K562 (cell line): ENCODE results near the gene IL6ST. TPM values are rescaled to one million over a fixed set of nuclear protein-coding genes. Genes with fewer than 3 reads are reported as not detected.

Experiments
- RBM15 ChIP-seq: fragments of 200-400 bp; formaldehyde crosslinking; IDR thresholded peaks from 2 replicates; pipeline ENCODE4 v1.6.1; 2018; ENCODE audit warnings: mild to moderate bottlenecking, low read length, moderate library complexity; ENCODE audit not compliant: insufficient read depth
- ZNF274 ChIP-seq: IDR thresholded peaks from 2 replicates; pipeline ENCODE4 v1.6.1; 2011; ENCODE audit warnings: low read depth, mild to moderate bottlenecking, low read length, moderate library complexity, borderline replicate concordance
- polyA plus RNA-seq, 8 experiments: library from polyadenylated mRNA; depleted of rRNA in 4 of 8; stranded (reverse) in 5 of 8; unstranded in 3 of 8; fragments of >200 nt; fragmentation: Nextera tagmentation in 2 of 8; fragmentation: Illumina TruSeq in 1 of 8; extraction: Ambion mirVana in 2 of 8; extraction: Trizol in 1 of 8; gene quantifications; 2 replicates each; pipeline versions ENCODE4 v1.2.1 to v1.2.3, GENCODE V29; 2011 to 2014; ENCODE audit warnings: inconsistent platforms in 1 of 8, missing spikeins in 1 of 8
- total RNA-seq, 7 experiments: library from RNA; depleted of rRNA in 6 of 7; stranded (reverse); fragments of >200 nt in 6 of 7; fragmentation: Illumina TruSeq in 2 of 7; extraction: Trizol in 2 of 7; gene quantifications; 2 replicates each; pipeline versions ENCODE4 v1.2.1 to v1.2.3, GENCODE V29; 2011 to 2021; ENCODE audit warnings: low replicate concordance in 1 of 7
- TF ChIP-seq, protein P1 (sequence below), 2 experiments: fragments of 450-650 bp in 1 of 2; sonication (generic) in 1 of 2; formaldehyde crosslinking in 1 of 2; IDR thresholded peaks; 2 replicates each; pipeline versions ENCODE4 v1.7.1 to v1.9.0; 2016 to 2022; ENCODE audit warnings: inconsistent platforms in 1 of 2, mild to moderate bottlenecking in 1 of 2, missing genetic modification reagents in 1 of 2
- TF ChIP-seq, protein P2 (sequence below), 3 experiments: fragments of 200-800 bp in 1 of 3; sonication (Bioruptor generic) in 1 of 3; sonication (generic) in 1 of 3; formaldehyde crosslinking in 1 of 3; IDR thresholded peaks; 2 replicates each; pipeline versions ENCODE4 v1.6.1 to v1.8.0; 2016 to 2022; ENCODE audit warnings: mild to moderate bottlenecking in 2 of 3, missing compliant biosample characterization in 2 of 3, missing genetic modification characterization in 2 of 3, missing genetic modification reagents in 1 of 3
- TF ChIP-seq, protein P3 (sequence below): IDR thresholded peaks from 2 replicates; pipeline ENCODE4 v1.6.1; 2011; ENCODE audit not compliant: insufficient read length; ENCODE audit errors: extremely low read depth
- TF ChIP-seq, protein P4 (sequence below): fragments of 450-650 bp; IDR thresholded peaks from 2 replicates; pipeline ENCODE4 v1.6.1; 2016; ENCODE audit warnings: borderline replicate concordance

IL6ST gene
- total and polyA plus RNA-seq, 9 of the 15 experiments (the other 6 are each of a cell fraction or from before 2014, with no cell fraction given): 2.0 to 27.0 (median 7.9) TPM

DNA sequence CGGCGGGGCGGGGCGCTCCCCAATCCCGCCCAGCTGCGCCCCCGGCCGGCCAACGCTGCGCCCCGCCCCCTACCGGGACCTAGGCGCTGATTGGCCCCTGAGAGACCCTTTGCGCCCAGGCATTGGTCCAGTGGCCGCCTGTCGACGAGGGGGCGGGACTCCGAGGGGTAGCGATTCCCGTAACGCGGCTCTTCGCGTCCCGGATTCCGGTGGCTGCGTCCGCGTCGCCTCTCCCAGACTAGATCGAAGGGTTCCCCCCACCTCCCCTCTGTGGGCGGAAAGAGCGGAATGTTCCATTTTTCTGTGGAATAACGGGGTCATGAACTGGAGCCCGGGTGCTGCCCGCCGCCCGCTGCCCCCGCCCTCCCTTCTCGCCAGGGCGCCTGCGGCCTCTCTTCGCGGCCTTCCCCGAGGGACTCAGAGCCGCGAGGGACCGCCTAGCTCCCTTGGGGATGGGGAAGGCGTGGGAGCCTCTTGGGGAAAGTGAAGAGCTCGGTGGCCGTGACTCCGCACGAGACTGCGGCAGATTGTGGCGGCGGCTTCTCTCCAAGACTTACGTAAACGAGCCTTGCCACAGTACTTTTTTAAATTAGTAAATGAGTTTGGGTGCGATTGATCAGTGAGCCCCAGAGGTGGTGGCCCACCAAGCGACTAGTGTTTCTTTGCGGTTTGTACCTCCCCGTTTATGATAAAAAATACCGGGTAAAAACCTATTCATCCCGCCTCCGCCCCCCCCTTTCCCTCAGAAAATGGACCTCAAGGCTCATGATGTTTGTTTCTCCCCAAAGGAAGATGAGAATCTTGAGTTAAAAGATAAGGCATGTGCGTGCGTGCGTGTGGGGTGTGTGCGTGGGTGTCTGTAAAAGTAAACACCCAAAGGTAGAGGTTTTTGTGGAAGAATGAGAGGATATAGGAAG lies 493 bp upstream of the IL6ST start (continued):
- TF ChIP-seq, protein P1, sequence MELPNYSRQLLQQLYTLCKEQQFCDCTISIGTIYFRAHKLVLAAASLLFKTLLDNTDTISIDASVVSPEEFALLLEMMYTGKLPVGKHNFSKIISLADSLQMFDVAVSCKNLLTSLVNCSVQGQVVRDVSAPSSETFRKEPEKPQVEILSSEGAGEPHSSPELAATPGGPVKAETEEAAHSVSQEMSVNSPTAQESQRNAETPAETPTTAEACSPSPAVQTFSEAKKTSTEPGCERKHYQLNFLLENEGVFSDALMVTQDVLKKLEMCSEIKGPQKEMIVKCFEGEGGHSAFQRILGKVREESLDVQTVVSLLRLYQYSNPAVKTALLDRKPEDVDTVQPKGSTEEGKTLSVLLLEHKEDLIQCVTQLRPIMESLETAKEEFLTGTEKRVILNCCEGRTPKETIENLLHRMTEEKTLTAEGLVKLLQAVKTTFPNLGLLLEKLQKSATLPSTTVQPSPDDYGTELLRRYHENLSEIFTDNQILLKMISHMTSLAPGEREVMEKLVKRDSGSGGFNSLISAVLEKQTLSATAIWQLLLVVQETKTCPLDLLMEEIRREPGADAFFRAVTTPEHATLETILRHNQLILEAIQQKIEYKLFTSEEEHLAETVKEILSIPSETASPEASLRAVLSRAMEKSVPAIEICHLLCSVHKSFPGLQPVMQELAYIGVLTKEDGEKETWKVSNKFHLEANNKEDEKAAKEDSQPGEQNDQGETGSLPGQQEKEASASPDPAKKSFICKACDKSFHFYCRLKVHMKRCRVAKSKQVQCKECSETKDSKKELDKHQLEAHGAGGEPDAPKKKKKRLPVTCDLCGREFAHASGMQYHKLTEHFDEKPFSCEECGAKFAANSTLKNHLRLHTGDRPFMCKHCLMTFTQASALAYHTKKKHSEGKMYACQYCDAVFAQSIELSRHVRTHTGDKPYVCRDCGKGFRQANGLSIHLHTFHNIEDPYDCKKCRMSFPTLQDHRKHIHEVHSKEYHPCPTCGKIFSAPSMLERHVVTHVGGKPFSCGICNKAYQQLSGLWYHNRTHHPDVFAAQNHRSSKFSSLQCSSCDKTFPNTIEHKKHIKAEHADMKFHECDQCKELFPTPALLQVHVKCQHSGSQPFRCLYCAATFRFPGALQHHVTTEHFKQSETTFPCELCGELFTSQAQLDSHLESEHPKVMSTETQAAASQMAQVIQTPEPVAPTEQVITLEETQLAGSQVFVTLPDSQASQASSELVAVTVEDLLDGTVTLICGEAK (IDR thresholded peaks at IDR 0.05): no peak
- TF ChIP-seq, protein P1 (CRISPR knock-in tag; IDR thresholded peaks at IDR 0.05): no peak
- TF ChIP-seq, protein P2, sequence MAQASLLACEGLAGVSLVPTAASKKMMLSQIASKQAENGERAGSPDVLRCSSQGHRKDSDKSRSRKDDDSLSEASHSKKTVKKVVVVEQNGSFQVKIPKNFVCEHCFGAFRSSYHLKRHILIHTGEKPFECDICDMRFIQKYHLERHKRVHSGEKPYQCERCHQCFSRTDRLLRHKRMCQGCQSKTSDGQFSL (CRISPR knock-in tag; IDR thresholded peaks at IDR 0.05): peak; percentile 82
- TF ChIP-seq, protein P2 (tag; IDR thresholded peaks at IDR 0.05): peak in 1 of 2 experiments; percentile 45; a peak in 2 of 4 replicates
- TF ChIP-seq, protein P3, sequence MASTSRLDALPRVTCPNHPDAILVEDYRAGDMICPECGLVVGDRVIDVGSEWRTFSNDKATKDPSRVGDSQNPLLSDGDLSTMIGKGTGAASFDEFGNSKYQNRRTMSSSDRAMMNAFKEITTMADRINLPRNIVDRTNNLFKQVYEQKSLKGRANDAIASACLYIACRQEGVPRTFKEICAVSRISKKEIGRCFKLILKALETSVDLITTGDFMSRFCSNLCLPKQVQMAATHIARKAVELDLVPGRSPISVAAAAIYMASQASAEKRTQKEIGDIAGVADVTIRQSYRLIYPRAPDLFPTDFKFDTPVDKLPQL: no peak
- TF ChIP-seq RBM15 (no peak), ZNF274 (no peak)
- TF ChIP-seq, protein P4, sequence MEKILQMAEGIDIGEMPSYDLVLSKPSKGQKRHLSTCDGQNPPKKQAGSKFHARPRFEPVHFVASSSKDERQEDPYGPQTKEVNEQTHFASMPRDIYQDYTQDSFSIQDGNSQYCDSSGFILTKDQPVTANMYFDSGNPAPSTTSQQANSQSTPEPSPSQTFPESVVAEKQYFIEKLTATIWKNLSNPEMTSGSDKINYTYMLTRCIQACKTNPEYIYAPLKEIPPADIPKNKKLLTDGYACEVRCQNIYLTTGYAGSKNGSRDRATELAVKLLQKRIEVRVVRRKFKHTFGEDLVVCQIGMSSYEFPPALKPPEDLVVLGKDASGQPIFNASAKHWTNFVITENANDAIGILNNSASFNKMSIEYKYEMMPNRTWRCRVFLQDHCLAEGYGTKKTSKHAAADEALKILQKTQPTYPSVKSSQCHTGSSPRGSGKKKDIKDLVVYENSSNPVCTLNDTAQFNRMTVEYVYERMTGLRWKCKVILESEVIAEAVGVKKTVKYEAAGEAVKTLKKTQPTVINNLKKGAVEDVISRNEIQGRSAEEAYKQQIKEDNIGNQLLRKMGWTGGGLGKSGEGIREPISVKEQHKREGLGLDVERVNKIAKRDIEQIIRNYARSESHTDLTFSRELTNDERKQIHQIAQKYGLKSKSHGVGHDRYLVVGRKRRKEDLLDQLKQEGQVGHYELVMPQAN: no peak
